ENCODE results near the gene EFHD2.
"Not testable (repeated sequence)": the region's sequence is repeated elsewhere in the genome, so short reads cannot be mapped to it uniquely, and the experiment has no call there.

EFHD2 gene

DNA sequence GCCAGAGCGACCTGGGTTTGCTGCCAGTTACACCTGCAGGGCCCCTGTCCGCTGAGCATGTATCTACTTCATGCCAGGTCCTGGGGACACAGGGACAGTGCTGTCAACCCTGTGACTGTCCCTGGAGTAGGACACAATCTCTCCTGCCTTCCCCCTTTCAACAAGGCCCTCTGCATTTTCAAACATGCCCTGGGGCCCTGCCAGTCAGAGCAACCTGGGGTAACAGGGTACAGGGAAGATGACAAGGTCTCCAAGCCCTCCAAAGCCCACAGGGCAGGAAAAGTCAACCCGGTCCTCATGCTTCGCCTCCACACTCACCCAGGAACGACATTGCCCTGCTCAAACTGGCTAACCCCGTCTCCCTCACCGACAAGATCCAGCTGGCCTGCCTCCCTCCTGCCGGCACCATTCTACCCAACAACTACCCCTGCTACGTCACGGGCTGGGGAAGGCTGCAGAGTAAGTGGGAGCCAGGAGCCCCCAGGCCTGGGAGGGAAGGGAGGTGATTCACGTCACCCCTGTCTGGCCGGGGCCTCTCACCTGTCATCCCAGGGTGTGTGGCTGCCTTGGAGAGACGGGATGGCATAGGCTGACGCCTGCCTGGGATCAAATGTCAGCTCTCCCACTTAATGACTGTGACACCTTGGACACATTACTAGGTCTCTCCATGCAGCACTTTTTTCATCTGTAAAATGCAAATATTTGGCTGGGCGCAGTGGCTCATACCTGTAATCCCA is 53.5 kb downstream of the EFHD2 start:
- H4K12ac ChIP-seq (ENCODE audit: low read depth, low read length); H3K27me3 ChIP-seq (ENCODE audit: insufficient read depth, low read length); H2AFZ ChIP-seq (ENCODE audit: insufficient read depth, low read length, poor library complexity); H2BK120ac ChIP-seq (ENCODE audit: insufficient read depth, low read length, poor library complexity); H3K79me1 ChIP-seq (ENCODE audit: low read length); H3K4me3 ChIP-seq (ENCODE audit: low read depth, low read length); H4K91ac ChIP-seq (ENCODE audit: low read depth, low read length); H3K36me3 ChIP-seq (ENCODE audit: control insufficient read depth in 1 of 2, insufficient read depth in 2 of 2, low read length in 2 of 2); H3K14ac ChIP-seq (ENCODE audit: low read length); H3K9ac ChIP-seq (ENCODE audit: low read length); H3K4ac ChIP-seq (ENCODE audit: low read depth, low read length); H2AK5ac ChIP-seq (ENCODE audit: low read length); H3K23ac ChIP-seq (ENCODE audit: low read length); H2BK12ac ChIP-seq (ENCODE audit: low read length); DNase-seq; H2BK5ac ChIP-seq (ENCODE audit: low read depth, low read length, poor library complexity); H3K27ac ChIP-seq (ENCODE audit: low read depth, low read length); H3K79me2 ChIP-seq (ENCODE audit: control insufficient read depth, insufficient read depth, low read length, poor library complexity); H3K4me2 ChIP-seq (ENCODE audit: low read length); H3K18ac ChIP-seq (ENCODE audit: low read length); H3K9me3 ChIP-seq (ENCODE audit: insufficient read depth, low read depth, low read length); H4K8ac ChIP-seq (ENCODE audit: low read depth, low read length); H3K4me1 ChIP-seq (ENCODE audit: control insufficient read depth in 1 of 2, insufficient read depth in 2 of 2, low read length in 2 of 2): not testable (repeated sequence)
- no CpG with 5 or more reads among the region's 15 CpGs for WGBS (ENCODE audit: extremely low coverage, insufficient coverage, insufficient read length)

DNA sequence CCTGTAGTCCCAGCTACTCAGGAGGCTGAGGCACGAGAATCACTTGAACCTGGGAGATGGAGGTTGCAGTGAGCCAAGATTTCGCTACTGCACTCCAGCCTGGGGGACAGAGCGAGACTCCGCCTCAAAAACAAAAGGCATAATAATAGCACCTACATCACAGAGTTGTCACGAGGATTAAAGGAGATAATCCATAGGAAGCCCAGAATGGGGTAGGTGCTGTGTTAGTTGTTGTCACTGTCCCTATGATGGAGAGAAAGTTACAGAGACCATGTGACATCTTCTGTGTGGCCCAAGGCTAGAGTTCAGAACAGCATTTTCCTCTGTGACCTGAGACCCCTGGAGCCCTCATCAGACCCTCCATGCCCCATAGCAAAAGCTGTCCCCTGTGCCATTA is 54.2 kb downstream of the EFHD2 start:
- H3K23ac ChIP-seq (ENCODE audit: low read length); H2AFZ ChIP-seq (ENCODE audit: insufficient read depth, low read length, poor library complexity); H4K12ac ChIP-seq (ENCODE audit: low read depth, low read length); H3K27ac ChIP-seq (ENCODE audit: low read depth, low read length); H3K9me3 ChIP-seq (ENCODE audit: insufficient read depth, low read depth, low read length); H3K27me3 ChIP-seq (ENCODE audit: insufficient read depth, low read length); H2BK12ac ChIP-seq (ENCODE audit: low read length); H3K36me3 ChIP-seq (ENCODE audit: control insufficient read depth in 1 of 2, insufficient read depth in 2 of 2, low read length in 2 of 2); H2AK5ac ChIP-seq (ENCODE audit: low read length); H3K18ac ChIP-seq (ENCODE audit: low read length); H3K4me2 ChIP-seq (ENCODE audit: low read length); H3K79me2 ChIP-seq (ENCODE audit: control insufficient read depth, insufficient read depth, low read length, poor library complexity); H4K91ac ChIP-seq (ENCODE audit: low read depth, low read length); H2BK120ac ChIP-seq (ENCODE audit: insufficient read depth, low read length, poor library complexity); DNase-seq; H3K4ac ChIP-seq (ENCODE audit: low read depth, low read length); H3K79me1 ChIP-seq (ENCODE audit: low read length); H3K4me1 ChIP-seq (ENCODE audit: control insufficient read depth in 1 of 2, insufficient read depth in 2 of 2, low read length in 2 of 2); H4K8ac ChIP-seq (ENCODE audit: low read depth, low read length); H3K9ac ChIP-seq (ENCODE audit: low read length); H2BK5ac ChIP-seq (ENCODE audit: low read depth, low read length, poor library complexity); H3K14ac ChIP-seq (ENCODE audit: low read length); H3K4me3 ChIP-seq (ENCODE audit: low read depth, low read length): not testable (repeated sequence)
- no CpG with 5 or more reads among the region's 5 CpGs for WGBS (ENCODE audit: extremely low coverage, insufficient coverage, insufficient read length)

DNA sequence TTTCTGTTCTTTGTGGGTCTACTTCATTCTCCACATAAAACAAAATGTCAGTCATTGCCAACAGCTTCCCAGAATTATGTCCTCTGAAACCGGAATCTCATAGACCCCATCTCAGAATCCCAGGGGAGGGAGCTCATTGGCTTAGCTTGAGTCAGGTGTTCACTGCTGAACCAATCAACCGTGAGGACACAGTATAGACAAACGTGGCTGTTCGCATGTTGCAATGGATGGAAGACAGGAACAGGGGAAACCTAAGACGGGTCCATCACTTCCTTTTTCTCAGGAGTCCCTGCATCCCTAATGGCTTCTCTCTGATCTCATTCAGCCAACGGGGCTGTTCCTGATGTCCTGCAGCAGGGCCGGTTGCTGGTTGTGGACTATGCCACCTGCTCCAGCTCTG is 56.0 kb downstream of the EFHD2 start:
- no peaks in the 10 kb centered on the region for H3K27me3 ChIP-seq (ENCODE audit: insufficient read depth, low read length)
- H3K4me3 ChIP-seq (ENCODE audit: low read depth, low read length), result no peak overlapping the region
- H2BK5ac ChIP-seq (ENCODE audit: low read depth, low read length, poor library complexity), result no peak overlapping the region
- H4K12ac ChIP-seq (ENCODE audit: low read depth, low read length), result no peak overlapping the region
- H3K14ac ChIP-seq (ENCODE audit: low read length), result no peak overlapping the region
- H3K4me2 ChIP-seq (ENCODE audit: low read length), result no peak overlapping the region
- H3K36me3 ChIP-seq (ENCODE audit: control insufficient read depth in 1 of 2, insufficient read depth in 2 of 2, low read length in 2 of 2), result no peaks in the 10 kb centered on the region
- H2AK5ac ChIP-seq (ENCODE audit: low read length), result no peak overlapping the region
- no peak overlapping the region for H3K9ac ChIP-seq (ENCODE audit: low read length)
- H3K23ac ChIP-seq (ENCODE audit: low read length), result no peak overlapping the region
- H2AFZ ChIP-seq (ENCODE audit: insufficient read depth, low read length, poor library complexity), result no peak overlapping the region
- no peak for DNase-seq
- H3K27ac ChIP-seq (ENCODE audit: low read depth, low read length), result no peak overlapping the region
- H2BK12ac ChIP-seq (ENCODE audit: low read length), result no peak overlapping the region
- no peak overlapping the region for H4K8ac ChIP-seq (ENCODE audit: low read depth, low read length)
- no peak overlapping the region for H4K91ac ChIP-seq (ENCODE audit: low read depth, low read length)
- H3K18ac ChIP-seq (ENCODE audit: low read length), result no peak overlapping the region
- H2BK120ac ChIP-seq (ENCODE audit: insufficient read depth, low read length, poor library complexity), result no peak overlapping the region
- H3K4me1 ChIP-seq (ENCODE audit: control insufficient read depth in 1 of 2, insufficient read depth in 2 of 2, low read length in 2 of 2), result peaks cover 0 to 3% of the 10 kb centered on the region in 2 experiments
- H3K4ac ChIP-seq (ENCODE audit: low read depth, low read length), result no peak overlapping the region
- no CpG with 5 or more reads among the region's 7 CpGs for WGBS (ENCODE audit: extremely low coverage, insufficient coverage, insufficient read length)
- H3K79me2 ChIP-seq (ENCODE audit: control insufficient read depth, insufficient read depth, low read length, poor library complexity), result no peaks in the 10 kb centered on the region
- H3K79me1 ChIP-seq (ENCODE audit: low read length), result no peaks in the 10 kb centered on the region
- H3K9me3 ChIP-seq (ENCODE audit: insufficient read depth, low read depth, low read length), result no peaks in the 10 kb centered on the region

DNA sequence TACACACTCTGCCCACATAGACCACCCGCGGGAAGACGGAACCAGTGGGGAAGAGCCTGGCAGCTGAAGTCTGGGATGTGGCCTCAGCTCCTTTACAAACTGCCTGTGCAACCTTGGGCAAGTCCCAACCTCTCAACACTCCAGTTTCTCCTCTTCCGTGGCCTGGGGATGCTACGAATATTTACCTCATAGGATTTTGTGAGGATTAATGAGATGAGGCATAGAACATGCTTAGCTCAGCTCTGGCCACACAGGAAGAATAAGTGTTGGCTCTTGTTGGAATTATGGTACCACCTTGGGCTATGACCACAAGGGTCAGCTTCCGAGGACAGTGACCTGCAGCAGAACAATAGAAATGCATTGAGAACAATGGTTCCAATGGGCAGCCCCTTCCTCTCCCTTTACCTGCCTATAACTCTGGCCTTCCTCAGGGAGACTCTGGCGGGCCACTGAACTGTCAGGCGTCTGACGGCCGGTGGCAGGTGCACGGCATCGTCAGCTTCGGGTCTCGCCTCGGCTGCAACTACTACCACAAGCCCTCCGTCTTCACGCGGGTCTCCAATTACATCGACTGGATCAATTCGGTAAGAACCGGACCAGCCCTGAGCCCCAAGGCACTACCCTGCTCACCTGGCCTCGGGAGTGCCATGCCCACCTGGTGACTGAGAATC is 57.4 kb downstream of the EFHD2 start:
- H3K79me2 ChIP-seq (ENCODE audit: control insufficient read depth, insufficient read depth, low read length, poor library complexity); H3K4me3 ChIP-seq (ENCODE audit: low read depth, low read length); DNase-seq; H3K9ac ChIP-seq (ENCODE audit: low read length); H4K91ac ChIP-seq (ENCODE audit: low read depth, low read length); H3K4me1 ChIP-seq (ENCODE audit: control insufficient read depth in 1 of 2, insufficient read depth in 2 of 2, low read length in 2 of 2); H2BK120ac ChIP-seq (ENCODE audit: insufficient read depth, low read length, poor library complexity); H4K12ac ChIP-seq (ENCODE audit: low read depth, low read length); H2BK5ac ChIP-seq (ENCODE audit: low read depth, low read length, poor library complexity); H3K27ac ChIP-seq (ENCODE audit: low read depth, low read length); H3K18ac ChIP-seq (ENCODE audit: low read length); H4K8ac ChIP-seq (ENCODE audit: low read depth, low read length); H3K79me1 ChIP-seq (ENCODE audit: low read length); H3K27me3 ChIP-seq (ENCODE audit: insufficient read depth, low read length); H3K4me2 ChIP-seq (ENCODE audit: low read length); H3K4ac ChIP-seq (ENCODE audit: low read depth, low read length); H2AFZ ChIP-seq (ENCODE audit: insufficient read depth, low read length, poor library complexity); H3K23ac ChIP-seq (ENCODE audit: low read length); H3K9me3 ChIP-seq (ENCODE audit: insufficient read depth, low read depth, low read length); H3K36me3 ChIP-seq (ENCODE audit: control insufficient read depth in 1 of 2, insufficient read depth in 2 of 2, low read length in 2 of 2); H2AK5ac ChIP-seq (ENCODE audit: low read length); H2BK12ac ChIP-seq (ENCODE audit: low read length); H3K14ac ChIP-seq (ENCODE audit: low read length): not testable (repeated sequence)
- WGBS (ENCODE audit: extremely low coverage, insufficient coverage, insufficient read length), result no CpG with 5 or more reads among the region's 22 CpGs
